ENCODE data around the gene FOXO3.

- TF ChIP-seq CTCF (IDR thresholded peaks at IDR 0.05) (no peak), POLR2A (IDR thresholded peaks at IDR 0.05) (no peak)
Observed at GRCh38 chr6:108723594-108723993, 162.9 kb downstream of the FOXO3 start.
